ENCODE data around the gene TVP23A.
"Not testable (repeated sequence)": the region's sequence is repeated elsewhere in the genome, so short reads cannot be mapped to it uniquely, and the experiment has no call there.

The TVP23A gene

DNA sequence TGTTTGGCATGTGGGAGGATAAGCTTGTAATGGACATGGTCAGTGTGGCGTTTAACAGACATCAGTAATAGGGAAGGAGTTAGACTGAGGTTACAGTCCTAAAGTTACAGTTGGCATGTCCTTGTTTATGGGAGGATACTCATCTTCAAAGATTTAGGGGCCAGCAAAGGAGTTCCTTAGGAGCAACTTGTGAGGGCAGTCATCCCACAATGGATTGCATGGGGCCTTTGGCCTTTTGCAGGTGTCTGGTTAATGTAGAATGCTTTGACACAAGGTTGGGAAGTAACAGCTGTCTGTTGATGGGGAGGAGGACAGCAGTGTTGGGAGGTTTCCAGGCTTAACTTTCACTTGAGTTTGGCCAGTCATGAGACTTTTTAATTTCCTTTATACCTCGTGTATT is 72.8 kb downstream of the TVP23A start:
- no peak for DNase-seq (ENCODE audit: low spot score)

DNA sequence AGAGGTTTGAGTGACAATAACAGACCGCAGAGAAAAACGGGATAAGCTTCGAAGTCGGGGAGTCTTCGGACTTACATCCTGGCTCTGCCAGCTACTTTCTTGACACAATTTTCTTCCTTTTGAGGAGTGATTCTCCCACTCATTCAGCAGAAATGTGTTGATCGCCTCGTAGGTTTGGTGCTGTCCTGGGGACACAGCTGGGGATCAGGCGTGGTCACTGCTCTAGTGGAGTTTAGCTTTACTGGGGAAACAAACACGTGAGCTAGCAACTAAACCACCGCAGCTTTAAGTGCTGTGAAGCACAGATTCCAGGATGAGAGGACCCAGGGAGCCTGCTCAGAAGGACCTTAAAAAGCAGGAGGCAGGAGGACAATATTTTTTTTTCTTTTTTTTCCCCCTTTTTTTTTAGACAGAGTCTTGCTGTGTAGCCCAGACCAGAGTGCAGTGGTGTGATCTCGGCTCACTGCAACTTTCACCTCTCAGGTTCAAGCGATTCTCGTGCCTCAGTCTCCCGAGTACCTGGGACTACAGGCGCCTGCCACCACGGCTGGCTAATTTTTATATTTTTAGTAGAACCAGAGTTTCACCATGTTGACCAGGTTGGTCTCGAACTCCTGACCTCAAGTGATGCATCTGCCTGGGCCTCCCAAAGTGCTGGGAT is 74.1 kb downstream of the TVP23A start:
- DNase-seq (ENCODE audit: low spot score) = no peak

DNA sequence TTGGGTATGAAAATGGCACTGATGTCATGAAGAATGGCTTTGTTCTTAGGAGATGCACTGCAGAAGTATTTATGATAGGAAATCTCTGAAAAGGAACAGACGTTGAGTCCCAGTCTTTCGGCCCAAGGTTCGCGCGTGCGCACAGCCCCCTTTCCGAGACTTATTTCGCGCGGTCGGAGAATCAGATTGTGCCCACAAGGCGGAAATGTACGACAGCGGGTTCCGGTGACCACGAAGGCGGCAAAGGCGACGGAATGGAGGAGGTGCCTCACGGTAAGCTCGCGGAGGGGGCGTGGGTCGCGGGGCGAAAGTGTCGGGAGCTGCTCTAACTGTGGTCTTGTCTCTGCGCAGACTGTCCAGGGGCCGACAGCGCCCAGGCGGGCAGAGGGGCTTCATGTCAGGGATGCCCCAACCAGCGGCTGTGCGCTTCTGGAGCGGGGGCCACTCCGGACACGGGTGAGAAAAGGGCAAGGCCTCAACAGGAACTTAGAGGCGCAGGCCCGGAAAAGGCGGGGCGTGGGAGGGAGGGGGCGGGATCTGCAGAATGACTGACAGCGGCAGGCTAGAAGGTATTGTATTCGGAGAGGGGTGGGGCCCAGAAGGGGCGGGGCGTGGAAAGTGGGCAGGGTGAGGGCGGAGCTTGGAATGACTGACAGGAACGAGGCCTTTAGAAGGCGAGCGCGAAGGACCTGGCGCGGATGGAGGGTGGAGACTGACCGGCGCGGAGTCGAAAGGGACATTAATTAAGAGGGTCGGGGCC is 74.8 kb downstream of the TVP23A start, which contains the start of gene NUBP1:
TSS of gene NUBP1 (plus strand) at position 233 of the 760 bp plus-strand sequence. CDS start at position 255, 22 bp downstream.
- peak; percentile 93 for DNase-seq (ENCODE audit: low spot score)

DNA sequence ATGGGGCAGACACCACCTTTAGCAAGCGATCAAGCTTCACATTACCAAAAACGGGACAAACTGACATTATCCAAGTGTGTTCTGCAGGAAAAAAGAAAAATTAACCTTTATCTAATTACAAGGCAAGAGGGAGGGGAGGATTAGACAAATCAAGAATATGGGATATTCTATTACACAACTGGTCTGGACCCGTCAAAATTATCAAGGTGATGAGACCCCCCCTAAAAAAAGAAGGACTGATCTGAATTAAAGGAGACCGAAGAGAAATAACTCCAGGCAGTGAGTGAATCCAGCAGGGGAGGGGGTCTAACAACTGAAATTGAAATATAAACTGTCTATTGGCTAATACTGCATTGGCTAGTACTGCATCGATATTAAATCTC is 75.4 kb downstream of the TVP23A start:
- DNase-seq (ENCODE audit: low spot score) = no peak

DNA sequence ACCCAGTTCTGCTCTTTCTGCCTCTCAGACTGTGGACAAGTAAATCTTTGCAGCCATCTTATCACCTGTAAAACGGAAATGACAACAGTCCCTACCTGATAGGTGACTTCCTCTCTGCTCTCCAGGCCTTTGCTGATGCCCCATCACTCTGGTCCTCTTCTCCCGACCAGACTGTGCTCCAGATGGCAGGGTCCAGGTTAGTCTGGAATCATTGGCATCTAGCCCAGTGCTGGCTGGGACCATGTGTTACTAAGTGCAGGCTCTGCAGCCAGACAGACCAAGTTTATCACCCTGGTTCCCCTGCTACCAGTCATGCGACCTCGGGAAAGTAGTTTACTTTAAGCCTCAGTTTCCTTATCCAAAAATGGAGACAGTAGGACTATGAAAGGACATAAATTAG is 76.8 kb downstream of the TVP23A start:
- DNase-seq (ENCODE audit: low spot score) = no peak

DNA sequence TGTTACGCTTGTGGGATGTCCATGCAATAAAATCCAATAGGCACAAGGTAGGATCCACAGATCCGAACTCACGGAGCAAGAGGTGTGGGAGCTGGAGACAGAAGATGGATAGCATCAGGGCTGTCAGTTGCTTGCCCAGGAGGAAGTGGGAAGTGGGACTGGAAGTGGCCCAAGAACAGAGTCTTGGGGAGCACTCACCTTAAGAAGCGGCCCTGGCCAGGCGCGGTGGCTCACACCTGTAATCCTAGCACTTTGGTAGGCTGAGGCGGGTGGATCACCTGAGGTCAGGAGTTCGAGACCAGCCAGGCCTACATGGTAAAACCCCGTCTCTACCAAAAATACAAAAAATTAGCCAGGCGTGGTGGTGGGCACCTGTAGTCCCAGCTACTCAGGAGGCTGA is 77.3 kb downstream of the TVP23A start:
- DNase-seq (ENCODE audit: low spot score) = not testable (repeated sequence)

DNA sequence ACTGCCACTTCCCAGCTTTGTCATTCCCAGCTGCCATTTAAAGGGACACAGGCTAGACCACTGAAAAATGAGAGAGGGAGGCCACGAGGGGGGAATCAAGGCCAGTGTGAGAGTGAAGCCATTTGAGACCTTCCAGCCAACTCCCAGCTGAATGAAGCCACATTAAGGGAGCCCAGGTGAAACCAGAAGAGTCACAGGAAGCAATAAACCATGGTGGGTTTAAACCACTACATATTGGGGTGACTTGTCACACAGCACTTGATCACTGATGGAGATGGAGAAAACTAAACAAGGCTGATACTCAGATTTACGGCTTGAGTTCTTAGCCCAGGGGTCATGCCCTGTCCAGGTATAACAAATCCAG is 77.8 kb downstream of the TVP23A start:
- no peak for DNase-seq (ENCODE audit: low spot score)

DNA sequence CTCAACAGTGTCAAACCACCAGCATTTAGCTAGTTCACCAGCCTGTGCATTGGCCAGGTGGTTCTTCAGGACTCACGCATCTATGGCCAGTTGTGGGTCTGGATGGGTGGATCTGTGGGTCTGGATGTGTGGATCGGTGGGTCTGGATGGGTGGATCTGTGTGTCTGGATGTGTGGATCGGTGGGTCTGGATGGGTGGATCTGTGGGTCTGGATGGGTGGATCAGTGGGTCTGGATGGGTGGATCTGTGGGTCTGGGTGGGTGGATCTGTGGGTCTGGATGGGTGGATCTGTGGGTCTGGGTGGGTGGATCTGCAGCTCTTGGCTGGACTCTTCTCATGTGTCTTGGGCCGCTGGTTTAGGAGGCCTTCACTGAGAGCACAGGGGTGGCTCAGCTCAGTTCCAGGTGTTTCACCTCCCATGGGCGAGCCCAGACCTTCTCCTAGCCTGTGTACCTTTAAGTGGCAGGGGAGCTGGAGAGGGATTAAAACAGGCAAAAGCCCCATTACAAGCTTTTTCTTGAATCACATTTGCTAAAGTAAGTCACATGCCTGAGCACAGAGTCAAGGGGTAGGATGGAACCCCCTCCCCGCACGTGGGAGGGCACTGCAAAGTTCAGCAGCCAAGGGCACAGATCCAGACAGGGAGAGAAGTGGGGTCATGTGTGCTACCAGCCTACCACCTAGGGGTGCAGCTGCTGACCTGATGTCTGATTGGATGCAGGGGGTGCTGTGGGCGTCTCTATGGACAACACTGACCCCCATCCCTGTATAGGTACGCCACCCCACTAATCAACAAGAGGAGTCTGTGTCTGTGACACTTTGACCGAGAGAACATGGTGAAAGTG is 78.4 kb downstream of the TVP23A start:
- no peak for DNase-seq (ENCODE audit: low spot score)

DNA sequence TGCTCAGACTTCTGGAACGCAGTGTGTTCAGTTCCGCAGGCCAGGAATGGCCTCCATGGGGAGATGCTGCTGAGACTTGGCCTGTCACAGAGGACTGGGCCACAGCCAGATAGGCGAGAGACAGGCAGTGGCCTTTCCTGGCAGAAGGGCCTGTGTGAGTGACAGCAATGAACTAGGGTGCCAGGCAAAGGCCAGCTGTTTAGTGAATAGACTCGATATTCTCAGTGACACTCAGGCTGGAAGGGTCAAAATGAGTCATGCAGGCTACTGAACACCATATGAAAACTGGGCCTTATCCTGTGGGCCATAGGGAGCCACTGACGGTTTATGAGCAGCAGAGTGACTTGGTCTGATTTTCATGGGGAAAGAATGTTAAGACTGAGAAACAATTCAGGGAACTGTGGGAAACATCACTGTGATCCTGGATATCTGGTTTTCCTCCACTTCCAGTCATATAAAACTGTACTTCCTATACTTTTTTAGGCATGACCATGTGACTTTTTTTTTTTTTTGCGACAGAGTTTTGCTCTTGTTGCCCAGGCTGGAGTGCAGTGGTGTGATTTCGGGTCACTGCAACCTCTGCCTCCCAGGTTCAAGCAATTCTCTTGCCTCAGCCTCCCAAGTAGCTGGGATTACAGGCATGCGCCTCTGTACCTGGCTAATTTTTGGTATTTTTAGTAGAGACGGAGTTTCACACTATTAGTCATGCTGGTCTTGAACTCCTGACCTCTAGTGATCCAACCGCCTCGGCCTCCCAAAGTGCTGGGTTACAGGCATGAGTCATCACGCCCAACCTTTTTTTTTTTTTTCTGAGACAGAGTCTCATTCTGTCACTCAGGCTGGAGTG is 80.1 kb downstream of the TVP23A start:
- peak; percentile 88 for DNase-seq (ENCODE audit: low spot score)

DNA sequence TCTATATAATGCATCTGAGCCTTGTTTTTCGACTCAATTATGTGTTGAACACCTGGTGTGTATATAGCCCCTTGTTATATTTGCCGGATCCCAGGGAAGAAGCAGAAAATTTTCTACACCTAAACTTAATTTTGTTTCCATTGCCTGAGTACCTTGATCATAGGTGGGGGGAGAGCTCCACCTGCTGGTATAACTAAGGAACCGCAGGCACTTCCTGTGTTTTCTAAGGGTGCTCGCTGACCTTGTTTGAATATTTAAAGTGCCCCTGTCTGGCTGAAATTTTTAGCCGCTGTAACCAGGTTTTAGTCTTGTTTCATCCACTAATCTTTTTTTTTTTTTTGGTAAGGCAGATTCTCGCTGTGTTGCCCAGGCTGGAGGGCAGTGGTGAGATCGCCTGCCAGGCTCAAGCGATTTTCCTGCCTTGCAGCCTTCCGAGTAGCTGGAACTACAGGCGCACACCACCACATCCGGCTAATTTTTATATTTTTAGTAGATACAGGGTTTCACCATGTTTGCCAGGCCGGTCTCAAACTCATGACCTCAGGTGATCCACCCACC is 81.4 kb downstream of the TVP23A start:
- DNase-seq (ENCODE audit: low spot score) = peak; percentile 72

DNA sequence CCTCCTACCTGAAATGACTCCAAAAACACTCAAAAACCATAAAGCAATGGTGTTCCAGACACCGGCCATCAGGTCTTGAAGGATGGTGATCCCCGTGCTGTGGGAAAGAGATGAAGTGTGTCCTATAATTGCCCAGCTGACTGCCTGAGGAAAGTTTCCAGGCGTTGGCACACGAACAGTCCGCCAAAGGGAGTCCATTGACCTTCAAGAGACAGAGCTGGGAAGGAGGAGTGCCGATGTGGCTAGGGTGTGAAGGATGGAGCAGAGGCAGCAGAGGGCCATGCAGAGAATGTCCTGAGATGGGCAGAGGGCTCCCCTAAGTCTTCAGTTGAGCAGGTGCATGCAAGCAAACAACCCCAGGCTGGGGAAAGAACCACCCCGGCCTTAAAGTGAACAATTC is 86.8 kb downstream of the TVP23A start:
- DNase-seq (ENCODE audit: low spot score) = no peak

DNA sequence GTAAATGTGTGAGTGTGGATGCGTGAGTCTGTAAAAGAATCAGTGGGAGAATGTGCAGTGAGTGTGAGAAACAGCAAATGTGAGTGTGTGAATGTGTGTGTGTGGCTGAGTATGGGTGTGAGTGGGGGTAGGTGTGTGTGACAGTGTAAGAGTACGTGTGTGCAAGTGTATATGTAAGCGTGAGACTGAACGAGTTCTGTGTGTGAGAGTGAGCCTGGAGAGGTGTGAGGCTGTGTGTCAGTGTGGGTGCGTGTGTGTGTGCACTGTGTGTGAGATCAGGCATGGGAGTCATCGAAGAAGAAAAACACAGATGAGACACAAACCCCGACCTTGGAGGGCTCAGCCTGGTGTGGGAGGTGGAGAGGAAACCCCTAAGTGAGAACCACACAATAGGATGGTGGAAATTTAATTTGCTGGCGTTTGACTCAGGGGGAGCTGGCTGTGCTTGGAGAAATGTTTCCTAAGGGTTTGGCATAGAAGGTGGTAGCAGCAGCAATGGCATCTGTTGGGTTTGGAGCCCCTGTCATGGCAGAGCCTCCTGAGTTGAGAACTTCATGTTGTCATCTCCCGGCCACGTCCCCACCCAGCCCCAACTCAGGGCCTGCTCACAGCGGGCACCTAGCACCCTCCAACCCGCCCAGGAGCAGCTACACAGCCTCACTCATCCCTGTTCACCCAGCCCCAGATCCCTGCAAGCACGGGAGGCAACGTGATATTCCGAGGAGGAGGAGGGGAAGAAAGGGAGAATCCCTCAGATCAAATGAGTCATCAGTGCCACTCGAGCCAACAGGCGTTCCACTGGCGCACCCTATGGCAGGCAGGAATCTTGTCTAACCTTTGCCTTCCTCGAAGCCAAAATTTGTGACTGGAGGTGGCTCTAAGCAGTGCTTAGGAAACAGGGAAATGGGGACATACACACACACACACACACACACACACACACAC is 89.2 kb downstream of the TVP23A start:
- DNase-seq (ENCODE audit: low spot score) = peak; percentile 47

DNA sequence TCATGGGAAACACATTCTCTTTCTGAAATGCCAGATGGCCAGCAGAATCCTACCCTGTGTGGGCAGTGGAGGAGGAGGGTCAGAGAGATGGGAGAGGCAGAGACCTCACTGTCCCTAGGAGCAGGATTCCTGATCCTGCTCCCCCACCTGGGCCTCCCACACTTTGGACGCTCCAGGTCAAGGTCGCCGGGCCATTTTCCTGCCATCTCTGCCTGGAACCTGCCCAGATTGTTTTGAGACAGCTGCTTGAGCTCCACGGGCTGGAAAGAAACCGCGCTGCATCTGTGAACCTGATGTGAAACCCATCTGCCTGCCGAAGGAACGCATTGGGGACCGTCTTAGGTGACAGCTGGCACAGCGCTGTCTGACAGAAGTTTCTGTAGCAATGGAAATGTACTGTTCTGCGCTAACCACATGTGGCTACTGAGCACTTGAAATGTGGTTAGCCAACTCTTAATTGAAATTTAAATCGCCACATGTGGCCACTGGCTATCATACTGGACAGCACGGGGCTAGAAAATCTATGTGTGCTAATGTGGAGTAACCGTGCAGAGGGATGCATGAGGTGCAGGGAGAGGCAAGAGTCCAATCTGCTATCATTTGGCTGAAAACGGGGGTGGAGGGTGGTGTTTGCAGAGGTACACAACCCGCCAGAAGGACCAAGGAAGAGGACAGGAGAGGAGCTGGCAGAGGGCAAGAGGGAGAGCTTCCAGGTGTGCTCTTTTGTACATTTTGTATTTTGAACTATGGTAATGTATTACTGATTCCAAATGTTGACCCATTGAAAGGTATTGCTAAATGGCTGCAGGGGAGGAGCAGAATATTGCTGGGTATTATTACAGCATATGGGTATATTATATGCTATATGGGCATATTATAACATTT is 90.3 kb downstream of the TVP23A start:
- no peak for DNase-seq (ENCODE audit: low spot score)

Measured in RKO (cell line).